Measurements from ENCODE around the gene CDH4. TPM values are rescaled to one million over a fixed set of nuclear protein-coding genes. Genes with fewer than 3 reads are reported as not detected.

The CDH4 gene
- total and polyA plus RNA-seq, 2 donors (not counting 1 experiment from before 2014, with no cell fraction given) = not detected

DNA sequence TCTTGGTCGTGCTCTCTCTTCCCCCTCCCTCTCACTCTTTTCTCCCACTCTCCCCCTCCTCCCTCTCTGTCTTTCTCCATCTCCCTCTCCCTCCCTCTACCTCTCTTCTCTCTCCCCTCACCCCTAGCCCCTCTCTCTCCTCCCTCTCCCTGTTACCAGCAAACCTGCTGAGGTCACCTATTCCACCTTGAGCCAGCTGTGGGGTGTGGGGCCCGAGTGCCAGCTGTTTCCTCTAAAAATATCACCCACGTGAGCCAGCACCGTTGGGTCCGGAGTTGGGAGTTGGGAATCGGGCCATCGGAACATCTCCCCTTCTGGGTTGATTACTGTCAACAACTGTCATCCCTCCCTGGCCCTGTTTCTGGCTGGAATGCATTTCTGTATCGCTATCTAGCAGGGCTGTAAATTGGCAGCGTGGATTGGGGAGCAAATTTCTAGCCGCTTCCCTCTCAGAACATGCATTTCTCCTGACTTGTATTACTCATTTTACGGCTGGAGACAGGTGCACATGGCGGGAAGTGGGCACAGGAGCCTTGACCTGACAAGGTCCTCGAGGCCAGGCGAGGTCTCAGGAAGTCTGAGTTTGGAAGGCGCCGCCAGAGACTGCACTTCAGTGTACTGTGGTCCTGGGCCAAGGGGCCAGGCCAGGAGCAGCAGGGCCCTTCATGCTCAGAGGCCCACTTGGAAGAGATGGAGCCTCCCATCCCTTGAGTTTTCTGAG, 165.3 kb downstream of the CDH4 start:
- H3K4me1 ChIP-seq (ENCODE audit: control insufficient read depth in 2 of 2, insufficient read depth in 2 of 2, low read length in 2 of 2) = no peaks in the 10 kb centered on the region
- no peaks in the 10 kb centered on the region for H3K27me3 Mint-ChIP-seq
- POLR2A ChIA-PET = no interaction called here
- H3K9me3 Mint-ChIP-seq (ENCODE audit: insufficient read depth) = peaks cover 3% of the 10 kb centered on the region
- no peak overlapping the region for H2AFZ ChIP-seq (ENCODE audit: insufficient read depth, low read depth, low read length, poor library complexity, severe bottlenecking)
- TF ChIP-seq EZH2 (IDR thresholded peaks at IDR 0.05; ENCODE audit: borderline replicate concordance, insufficient read depth, low read depth, low read length, poor library complexity, severe bottlenecking) = no peak
- TF ChIP-seq, protein P1, sequence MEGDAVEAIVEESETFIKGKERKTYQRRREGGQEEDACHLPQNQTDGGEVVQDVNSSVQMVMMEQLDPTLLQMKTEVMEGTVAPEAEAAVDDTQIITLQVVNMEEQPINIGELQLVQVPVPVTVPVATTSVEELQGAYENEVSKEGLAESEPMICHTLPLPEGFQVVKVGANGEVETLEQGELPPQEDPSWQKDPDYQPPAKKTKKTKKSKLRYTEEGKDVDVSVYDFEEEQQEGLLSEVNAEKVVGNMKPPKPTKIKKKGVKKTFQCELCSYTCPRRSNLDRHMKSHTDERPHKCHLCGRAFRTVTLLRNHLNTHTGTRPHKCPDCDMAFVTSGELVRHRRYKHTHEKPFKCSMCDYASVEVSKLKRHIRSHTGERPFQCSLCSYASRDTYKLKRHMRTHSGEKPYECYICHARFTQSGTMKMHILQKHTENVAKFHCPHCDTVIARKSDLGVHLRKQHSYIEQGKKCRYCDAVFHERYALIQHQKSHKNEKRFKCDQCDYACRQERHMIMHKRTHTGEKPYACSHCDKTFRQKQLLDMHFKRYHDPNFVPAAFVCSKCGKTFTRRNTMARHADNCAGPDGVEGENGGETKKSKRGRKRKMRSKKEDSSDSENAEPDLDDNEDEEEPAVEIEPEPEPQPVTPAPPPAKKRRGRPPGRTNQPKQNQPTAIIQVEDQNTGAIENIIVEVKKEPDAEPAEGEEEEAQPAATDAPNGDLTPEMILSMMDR (IDR thresholded peaks at IDR 0.05) = no peak
- H3K4me3 ChIP-seq (ENCODE audit: control extremely low read depth in 1 of 5, extremely low read depth in 1 of 5, insufficient read depth in 1 of 5, low read depth in 2 of 5, low read length in 4 of 5) = no peak overlapping the region
- CTCF ChIA-PET = no interaction called here
- H3K79me2 ChIP-seq (ENCODE audit: control insufficient read depth, insufficient read depth, low read length) = no peaks in the 10 kb centered on the region
- DNase-seq = no peak
- H3K4me1 Mint-ChIP-seq = no peaks in the 10 kb centered on the region
- intact Hi-C loops (cut with micrococcal nuclease) = no loop called here
- H3K27me3 ChIP-seq (replicated peaks in 1 of 4; ENCODE audit: control extremely low read depth in 1 of 4, control insufficient read depth in 3 of 4, insufficient read depth in 4 of 4, low read length in 3 of 4) = no peaks in the 10 kb centered on the region
- no peak overlapping the region for H3K4me2 ChIP-seq (replicated peaks; ENCODE audit: low read depth, low read length, poor library complexity, severe bottlenecking)
- no peak overlapping the region for H3K4me3 Mint-ChIP-seq
- 81% methylated on average over 16 of the region's 16 CpGs for WGBS (ENCODE audit: insufficient coverage)
- H3K9ac ChIP-seq (ENCODE audit: low read length) = no peak overlapping the region
- no peak overlapping the region for H3K27ac Mint-ChIP-seq
- H4K20me1 ChIP-seq (ENCODE audit: control insufficient read depth, insufficient read depth, low read length, poor library complexity, severe bottlenecking) = no peaks in the 10 kb centered on the region
- H3K9me3 ChIP-seq (ENCODE audit: control extremely low read depth in 1 of 3, control insufficient read depth in 2 of 3, insufficient read depth in 1 of 3, low read length in 2 of 3) = peaks cover 0 to 43% (median 0%) of the 10 kb centered on the region in 3 donors
- ATAC-seq (ENCODE audit: low read depth) = no peak
- no peaks in the 10 kb centered on the region for H3K36me3 ChIP-seq (replicated peaks in 1 of 2; ENCODE audit: control extremely low read depth in 1 of 2, control insufficient read depth in 1 of 2, extremely low read depth in 1 of 2, insufficient read depth in 2 of 2, low read length in 1 of 2)
- no peak overlapping the region for H3K27ac ChIP-seq (ENCODE audit: low read length in 2 of 2)

DNA sequence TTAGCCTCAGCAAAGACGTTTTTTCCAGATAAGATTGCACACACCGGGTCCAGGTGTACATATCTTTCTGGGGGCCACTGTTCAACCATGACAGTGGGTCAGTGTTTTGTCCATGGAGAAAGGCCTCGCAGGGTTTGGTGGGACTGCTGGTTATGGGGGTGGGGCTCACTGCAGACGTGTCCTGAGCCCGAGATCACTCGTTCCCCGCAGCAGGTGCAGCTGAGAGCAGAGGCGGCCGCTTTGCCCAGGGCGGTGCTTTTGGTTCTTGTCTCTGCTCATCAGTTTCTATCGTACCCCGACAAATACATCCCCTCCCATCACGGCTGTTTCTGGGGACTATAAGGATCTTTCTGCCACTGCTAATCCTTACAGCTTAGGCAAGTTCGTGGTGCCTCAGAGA, 166.9 kb downstream of the CDH4 start:
- CTCF ChIA-PET = no interaction called here

More for the DNA sequence above, 166.9 kb downstream of the CDH4 start:
- intact Hi-C loops (cut with micrococcal nuclease) = no loop called here
- Histone ChIP-seq H3K27ac (ENCODE audit: low read length in 2 of 2) (no peak overlapping the region), H2AFZ (ENCODE audit: insufficient read depth, low read depth, low read length, poor library complexity, severe bottlenecking) (no peak overlapping the region), H3K9me3 (ENCODE audit: control extremely low read depth in 1 of 3, control insufficient read depth in 2 of 3, insufficient read depth in 1 of 3, low read length in 2 of 3) (peaks cover 0 to 37% (median 0%) of the 10 kb centered on the region in 3 donors), H3K4me3 (ENCODE audit: control extremely low read depth in 1 of 5, extremely low read depth in 1 of 5, insufficient read depth in 1 of 5, low read depth in 2 of 5, low read length in 4 of 5) (no peak overlapping the region), H3K4me2 (replicated peaks; ENCODE audit: low read depth, low read length, poor library complexity, severe bottlenecking) (no peak overlapping the region), H3K9ac (ENCODE audit: low read length) (no peak overlapping the region), H3K36me3 (replicated peaks in 1 of 2; ENCODE audit: control extremely low read depth in 1 of 2, control insufficient read depth in 1 of 2, extremely low read depth in 1 of 2, insufficient read depth in 2 of 2, low read length in 1 of 2) (no peaks in the 10 kb centered on the region), H4K20me1 (ENCODE audit: control insufficient read depth, insufficient read depth, low read length, poor library complexity, severe bottlenecking) (no peaks in the 10 kb centered on the region), H3K27me3 (replicated peaks in 1 of 4; ENCODE audit: control extremely low read depth in 1 of 4, control insufficient read depth in 3 of 4, insufficient read depth in 4 of 4, low read length in 3 of 4) (no peaks in the 10 kb centered on the region), H3K4me1 (ENCODE audit: control insufficient read depth in 2 of 2, insufficient read depth in 2 of 2, low read length in 2 of 2) (no peaks in the 10 kb centered on the region), H3K79me2 (ENCODE audit: control insufficient read depth, insufficient read depth, low read length) (no peaks in the 10 kb centered on the region)
- Mint-ChIP-seq H3K27me3 (no peaks in the 10 kb centered on the region), H3K4me3 (no peak overlapping the region), H3K4me1 (no peaks in the 10 kb centered on the region), H3K27ac (no peak overlapping the region), H3K9me3 (ENCODE audit: insufficient read depth) (peaks cover 3% of the 10 kb centered on the region)
- POLR2A ChIA-PET = no interaction called here
- no peak for DNase-seq
- no peak for TF ChIP-seq EZH2 (IDR thresholded peaks at IDR 0.05; ENCODE audit: borderline replicate concordance, insufficient read depth, low read depth, low read length, poor library complexity, severe bottlenecking)
- TF ChIP-seq, protein P1 (IDR thresholded peaks at IDR 0.05) = no peak
- no peak for ATAC-seq (ENCODE audit: low read depth)
- 88% methylated on average over 14 of the region's 14 CpGs for WGBS (ENCODE audit: insufficient coverage)

Data from B cell (primary cell).